OCI-LY3 (cell line): ENCODE data around the gene P2RX3.

Experiments used
- CTCF ChIP-seq: fragments of 200-600, 300-600 bp; sonication (generic); IDR thresholded peaks from 2 replicates; pipeline ENCODE4 v1.5.1; 2014; ENCODE audit warnings: antibody characterized with exemption, low read length, low read depth
- EZH2phosphoT487 ChIP-seq: fragments of 200-600 bp; shearing (Covaris generic); IDR thresholded peaks from 2 replicates; pipeline ENCODE4 v1.6.1; 2018; ENCODE audit warnings: antibody characterized with exemption, mixed run types, low read depth

DNA sequence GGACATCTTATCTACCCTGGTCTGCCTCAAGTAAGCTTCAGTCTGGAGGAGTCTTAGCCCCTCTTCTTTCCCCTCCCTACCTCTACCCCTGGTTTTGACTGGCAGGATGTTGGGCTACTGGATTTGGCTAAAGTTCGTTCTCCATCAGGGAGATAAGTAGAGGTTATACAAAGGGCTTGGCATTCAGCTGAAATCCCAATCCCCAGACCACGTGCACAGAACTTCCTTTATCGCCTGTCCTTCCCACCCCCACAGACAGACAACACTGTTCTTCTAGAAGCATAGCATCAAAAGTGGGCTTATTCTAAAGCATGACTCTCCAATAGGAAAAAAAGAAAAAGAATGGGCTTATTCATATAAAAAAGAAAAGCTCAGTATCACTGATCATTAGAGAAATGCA, 35.0 kb downstream of the P2RX3 start:
- no peak for TF ChIP-seq CTCF
- no peak for TF ChIP-seq EZH2phosphoT487
